Measurements from ENCODE around the gene DHRS1.

The DHRS1 gene

GRCh38 chr14:24291446-24292117, 8.0 kb downstream of the DHRS1 start:
- peaks cover 13 to 37% (median 22%) of the 10 kb centered on the region in 4 experiments for H3K36me3 ChIP-seq (ENCODE audit: control insufficient read depth in 4 of 4, insufficient read depth in 4 of 4, low read length in 3 of 4)

DNA sequence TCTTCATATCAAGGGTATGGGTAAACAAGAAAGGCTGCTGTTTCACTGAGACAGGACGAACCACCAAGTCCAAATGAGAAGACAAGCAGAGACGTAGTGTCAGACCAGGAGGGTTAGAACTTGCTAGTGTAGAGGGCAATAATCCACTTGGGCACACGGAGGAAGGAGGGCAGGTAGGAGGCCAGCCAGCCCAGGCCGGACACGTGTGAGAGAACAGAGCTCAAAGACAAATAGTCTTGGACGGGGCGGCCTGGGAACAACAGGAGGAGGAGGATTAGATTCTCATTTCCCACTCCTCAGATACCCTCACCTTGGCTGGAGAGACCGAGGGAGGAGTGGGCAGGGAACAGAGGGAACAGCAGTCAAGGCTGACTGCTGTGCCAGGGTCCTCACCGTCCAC, 8.8 kb downstream of the DHRS1 start:
- no peaks in the 10 kb centered on the region for H3K4me1 ChIP-seq (ENCODE audit: control extremely low read depth in 1 of 4, control insufficient read depth in 4 of 4, insufficient read depth in 4 of 4, low read length in 3 of 4)
- 94% methylated on average over 6 of the region's 9 CpGs for WGBS (ENCODE audit: insufficient coverage)
- no peak overlapping the region for H3K4me3 ChIP-seq (ENCODE audit: control insufficient read depth in 1 of 7, extremely low read depth in 1 of 7, insufficient read depth in 4 of 7, low read depth in 2 of 7, low read length in 6 of 7)
- CTCF ChIA-PET: interaction anchor here (0.7 to 5.7 kb wide), 13 partner anchors 8 to 75 kb away, joined by 3 to 30 read pairs (median 4); partner anchors contain the start of genes CIDEB, DHRS1, LTB4R2 and MDP1
- POLR2A ChIA-PET: no interaction called here
- H3K27me3 ChIP-seq (replicated peaks in 2 of 5; ENCODE audit: control insufficient read depth in 4 of 5, insufficient read depth in 5 of 5, low read length in 4 of 5): no peaks in the 10 kb centered on the region
- DNase-seq: no peak
- H3K27ac ChIP-seq (ENCODE audit: insufficient read depth in 1 of 2, low read depth in 1 of 2, low read length in 2 of 2, poor library complexity in 1 of 2, severe bottlenecking in 2 of 2): no peak overlapping the region
- peaks cover 12 to 30% (median 17%) of the 10 kb centered on the region in 4 experiments for H3K36me3 ChIP-seq (ENCODE audit: control insufficient read depth in 4 of 4, insufficient read depth in 4 of 4, low read length in 3 of 4)
- no peaks in the 10 kb centered on the region for H3K9me3 ChIP-seq (ENCODE audit: control extremely low read depth in 1 of 5, control insufficient read depth in 4 of 5, insufficient read depth in 2 of 5, low read depth in 1 of 5, low read length in 4 of 5)

More at GRCh38 chr14:24291446-24292117, 8.0 kb downstream of the DHRS1 start:
- no peak overlapping the region for H3K4me3 ChIP-seq (ENCODE audit: control insufficient read depth in 1 of 7, extremely low read depth in 1 of 7, insufficient read depth in 4 of 7, low read depth in 2 of 7, low read length in 6 of 7)
- WGBS (ENCODE audit: insufficient coverage): 100% methylated on average over 2 of the region's 3 CpGs
- ChIA-PET POLR2A (no interaction called here), CTCF (interaction anchor here (1.1 to 5.7 kb wide), 8 partner anchors 8 to 71 kb away, joined by 3 to 30 read pairs (median 12); partner anchors contain the start of genes CIDEB, LTB4R2 and TINF2)
- no peaks in the 10 kb centered on the region for H3K27me3 ChIP-seq (replicated peaks in 2 of 5; ENCODE audit: control insufficient read depth in 4 of 5, insufficient read depth in 5 of 5, low read length in 4 of 5)
- no peak for DNase-seq
- H3K27ac ChIP-seq (ENCODE audit: insufficient read depth in 1 of 2, low read depth in 1 of 2, low read length in 2 of 2, poor library complexity in 1 of 2, severe bottlenecking in 2 of 2): no peak overlapping the region
- H3K9me3 ChIP-seq (ENCODE audit: control extremely low read depth in 1 of 5, control insufficient read depth in 4 of 5, insufficient read depth in 2 of 5, low read depth in 1 of 5, low read length in 4 of 5): no peaks in the 10 kb centered on the region
- H3K4me1 ChIP-seq (ENCODE audit: control extremely low read depth in 1 of 4, control insufficient read depth in 4 of 4, insufficient read depth in 4 of 4, low read length in 3 of 4): peaks cover 0 to 1% (median under 1%) of the 10 kb centered on the region in 4 experiments

DNA sequence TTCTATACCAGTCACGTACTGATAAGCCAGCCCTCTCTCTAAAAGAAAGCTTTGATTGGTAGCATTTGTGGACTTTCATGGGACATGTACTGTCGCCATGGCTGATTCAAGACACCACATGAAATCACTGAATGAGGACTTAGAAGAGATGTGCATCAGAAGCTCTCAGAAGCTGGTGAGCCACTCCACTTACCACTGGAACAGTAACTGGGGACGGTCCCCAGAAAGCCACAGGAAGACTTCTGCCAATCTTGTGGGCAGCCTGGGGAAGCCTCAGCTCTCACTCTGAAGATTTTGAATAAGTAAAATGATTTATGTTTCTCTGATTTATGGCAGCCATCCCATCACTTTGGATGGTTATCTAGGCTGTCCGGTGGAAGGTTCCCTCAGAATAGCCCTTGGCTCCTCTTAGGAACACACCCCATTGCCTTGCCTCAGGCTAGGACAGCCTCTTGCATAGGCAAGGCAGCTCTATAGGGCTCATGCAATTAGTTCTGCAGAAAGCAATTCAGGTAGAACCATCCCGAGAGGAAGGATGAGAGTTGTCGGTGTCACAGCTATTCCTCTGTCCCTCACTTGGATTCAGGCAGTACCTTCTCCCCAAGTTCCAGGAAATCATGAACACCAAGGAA, 9.8 kb downstream of the DHRS1 start:
- Histone ChIP-seq H3K27me3 (replicated peaks in 2 of 5; ENCODE audit: control insufficient read depth in 4 of 5, insufficient read depth in 5 of 5, low read length in 4 of 5) (no peaks in the 10 kb centered on the region), H3K4me3 (ENCODE audit: control insufficient read depth in 1 of 7, extremely low read depth in 1 of 7, insufficient read depth in 4 of 7, low read depth in 2 of 7, low read length in 6 of 7) (no peak overlapping the region), H3K27ac (ENCODE audit: insufficient read depth in 1 of 2, low read depth in 1 of 2, low read length in 2 of 2, poor library complexity in 1 of 2, severe bottlenecking in 2 of 2) (no peak overlapping the region), H3K36me3 (ENCODE audit: control insufficient read depth in 4 of 4, insufficient read depth in 4 of 4, low read length in 3 of 4) (peaks cover 6 to 27% (median 14%) of the 10 kb centered on the region in 4 experiments), H3K9me3 (ENCODE audit: control extremely low read depth in 1 of 5, control insufficient read depth in 4 of 5, insufficient read depth in 2 of 5, low read depth in 1 of 5, low read length in 4 of 5) (no peaks in the 10 kb centered on the region), H3K4me1 (ENCODE audit: control extremely low read depth in 1 of 4, control insufficient read depth in 4 of 4, insufficient read depth in 4 of 4, low read length in 3 of 4) (no peaks in the 10 kb centered on the region)
- 62% methylated on average over 5 of the region's 6 CpGs for WGBS (ENCODE audit: insufficient coverage)
- ChIA-PET POLR2A (no interaction called here), CTCF (interaction anchor here (0.8 to 5.7 kb wide), 13 partner anchors 9 to 96 kb away, joined by 3 to 30 read pairs (median 4); partner anchors contain the start of genes CIDEB, DHRS1, LTB4R2 and MDP1)
- DNase-seq: peak in 2 of 3 donors; percentile 42 to 47

- H3K4me3 ChIP-seq (ENCODE audit: control insufficient read depth in 1 of 7, extremely low read depth in 1 of 7, insufficient read depth in 4 of 7, low read depth in 2 of 7, low read length in 6 of 7): no peak overlapping the region
- no peak overlapping the region for H3K27ac ChIP-seq (ENCODE audit: insufficient read depth in 1 of 2, low read depth in 1 of 2, low read length in 2 of 2, poor library complexity in 1 of 2, severe bottlenecking in 2 of 2)
- no peaks in the 10 kb centered on the region for H3K9me3 ChIP-seq (ENCODE audit: control extremely low read depth in 1 of 5, control insufficient read depth in 4 of 5, insufficient read depth in 2 of 5, low read depth in 1 of 5, low read length in 4 of 5)
- DNase-seq: no peak
- H3K4me1 ChIP-seq (ENCODE audit: control extremely low read depth in 1 of 4, control insufficient read depth in 4 of 4, insufficient read depth in 4 of 4, low read length in 3 of 4): peaks cover 0 to 4% (median 0%) of the 10 kb centered on the region in 4 experiments
- peaks cover 4 to 19% (median 10%) of the 10 kb centered on the region in 4 experiments for H3K36me3 ChIP-seq (ENCODE audit: control insufficient read depth in 4 of 4, insufficient read depth in 4 of 4, low read length in 3 of 4)
- ChIA-PET CTCF (interaction anchor here (1.5 to 1.9 kb wide), 2 partner anchors 9 to 11 kb away, joined by 6 to 9 read pairs; no protein-coding TSS in a partner anchor), POLR2A (no interaction called here)
- 94% methylated on average over 4 of the region's 5 CpGs for WGBS (ENCODE audit: insufficient coverage)
- H3K27me3 ChIP-seq (replicated peaks in 2 of 5; ENCODE audit: control insufficient read depth in 4 of 5, insufficient read depth in 5 of 5, low read length in 4 of 5): no peaks in the 10 kb centered on the region
Observed at GRCh38 chr14:24286996-24287395, 12.6 kb downstream of the DHRS1 start.

- no peaks in the 10 kb centered on the region for H3K27me3 ChIP-seq (replicated peaks in 2 of 5; ENCODE audit: control insufficient read depth in 4 of 5, insufficient read depth in 5 of 5, low read length in 4 of 5)
- no peak overlapping the region for H3K27ac ChIP-seq (ENCODE audit: insufficient read depth in 1 of 2, low read depth in 1 of 2, low read length in 2 of 2, poor library complexity in 1 of 2, severe bottlenecking in 2 of 2)
- CTCF ChIA-PET: interaction anchor here (1.3 to 13.1 kb wide), 3 partner anchors 9 to 21 kb away, joined by 5 to 153 read pairs (median 119); partner anchors contain the start of genes CIDEB, DHRS1, LTB4R and LTB4R2
- no peak for DNase-seq
- H3K4me3 ChIP-seq (ENCODE audit: control insufficient read depth in 1 of 7, extremely low read depth in 1 of 7, insufficient read depth in 4 of 7, low read depth in 2 of 7, low read length in 6 of 7): no peak overlapping the region
- peaks cover 0 to 5% (median 3%) of the 10 kb centered on the region in 4 experiments for H3K36me3 ChIP-seq (ENCODE audit: control insufficient read depth in 4 of 4, insufficient read depth in 4 of 4, low read length in 3 of 4)
- 96% methylated on average over 4 of the region's 4 CpGs for WGBS (ENCODE audit: insufficient coverage)
- no peaks in the 10 kb centered on the region for H3K9me3 ChIP-seq (ENCODE audit: control extremely low read depth in 1 of 5, control insufficient read depth in 4 of 5, insufficient read depth in 2 of 5, low read depth in 1 of 5, low read length in 4 of 5)
- peaks cover 0 to 17% (median 1%) of the 10 kb centered on the region in 4 experiments for H3K4me1 ChIP-seq (ENCODE audit: control extremely low read depth in 1 of 4, control insufficient read depth in 4 of 4, insufficient read depth in 4 of 4, low read length in 3 of 4)
- POLR2A ChIA-PET: no interaction called here
Observed at GRCh38 chr14:24285351-24285750, 14.2 kb downstream of the DHRS1 start.

DNA sequence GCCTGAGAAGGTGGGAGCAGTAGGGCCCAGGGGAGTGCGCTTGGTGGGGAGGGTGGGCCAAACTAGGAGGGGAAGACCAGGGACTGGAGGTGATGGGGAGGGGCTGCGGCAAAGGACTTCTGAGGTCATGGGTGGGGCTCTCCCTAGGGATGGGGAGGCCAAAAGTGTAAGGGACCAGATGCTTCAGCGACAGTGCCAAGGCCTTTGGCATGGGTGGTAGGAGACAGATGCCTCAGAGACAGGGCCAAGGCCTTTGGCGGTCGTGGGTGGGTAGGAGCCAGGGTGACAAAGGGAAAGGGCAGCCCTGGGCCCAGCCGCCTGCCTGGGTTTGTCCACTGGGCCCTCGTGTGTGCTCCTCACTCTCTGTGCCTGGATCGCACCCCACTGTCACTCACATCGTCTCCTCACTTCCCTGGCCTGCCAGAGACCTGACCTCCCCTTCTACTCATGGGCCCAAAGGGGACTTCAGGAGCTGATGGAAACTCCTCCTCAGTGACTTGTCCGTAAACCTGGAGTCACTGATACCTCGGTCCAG, 15.0 kb downstream of the DHRS1 start:
- CTCF ChIA-PET: interaction anchor here (1.3 to 13.1 kb wide), 4 partner anchors 8 to 22 kb away, joined by 5 to 153 read pairs (median 68); partner anchors contain the start of genes CIDEB, DHRS1, LTB4R and LTB4R2
- WGBS (ENCODE audit: insufficient coverage): 89% methylated on average over 11 of the region's 11 CpGs

More for the DNA sequence above, 15.0 kb downstream of the DHRS1 start:
- peaks cover 0 to 4% (median 0%) of the 10 kb centered on the region in 4 experiments for H3K36me3 ChIP-seq (ENCODE audit: control insufficient read depth in 4 of 4, insufficient read depth in 4 of 4, low read length in 3 of 4)
- no peak overlapping the region for H3K27ac ChIP-seq (ENCODE audit: insufficient read depth in 1 of 2, low read depth in 1 of 2, low read length in 2 of 2, poor library complexity in 1 of 2, severe bottlenecking in 2 of 2)
- no peak for DNase-seq
- no peaks in the 10 kb centered on the region for H3K9me3 ChIP-seq (ENCODE audit: control extremely low read depth in 1 of 5, control insufficient read depth in 4 of 5, insufficient read depth in 2 of 5, low read depth in 1 of 5, low read length in 4 of 5)
- POLR2A ChIA-PET: no interaction called here
- peaks cover under 1 to 23% (median 4%) of the 10 kb centered on the region in 4 experiments for H3K4me1 ChIP-seq (ENCODE audit: control extremely low read depth in 1 of 4, control insufficient read depth in 4 of 4, insufficient read depth in 4 of 4, low read length in 3 of 4)
- no peak overlapping the region for H3K4me3 ChIP-seq (ENCODE audit: control insufficient read depth in 1 of 7, extremely low read depth in 1 of 7, insufficient read depth in 4 of 7, low read depth in 2 of 7, low read length in 6 of 7)
- H3K27me3 ChIP-seq (replicated peaks in 2 of 5; ENCODE audit: control insufficient read depth in 4 of 5, insufficient read depth in 5 of 5, low read length in 4 of 5): no peaks in the 10 kb centered on the region

All from common myeloid progenitor, CD34-positive (primary cell).